ENCODE results near the gene CR1. TPM values are rescaled to one million over a fixed set of nuclear protein-coding genes. Genes with fewer than 3 reads are reported as not detected.
"Not testable (repeated sequence)": the region's sequence is repeated elsewhere in the genome, so short reads cannot be mapped to it uniquely, and the experiment has no call there.

The CR1 gene
- total and polyA plus RNA-seq, 9 of the 15 experiments (the other 6 are each of a cell fraction or from before 2014, with no cell fraction given) = 0.07 to 0.47 (median 0.18) TPM

DNA sequence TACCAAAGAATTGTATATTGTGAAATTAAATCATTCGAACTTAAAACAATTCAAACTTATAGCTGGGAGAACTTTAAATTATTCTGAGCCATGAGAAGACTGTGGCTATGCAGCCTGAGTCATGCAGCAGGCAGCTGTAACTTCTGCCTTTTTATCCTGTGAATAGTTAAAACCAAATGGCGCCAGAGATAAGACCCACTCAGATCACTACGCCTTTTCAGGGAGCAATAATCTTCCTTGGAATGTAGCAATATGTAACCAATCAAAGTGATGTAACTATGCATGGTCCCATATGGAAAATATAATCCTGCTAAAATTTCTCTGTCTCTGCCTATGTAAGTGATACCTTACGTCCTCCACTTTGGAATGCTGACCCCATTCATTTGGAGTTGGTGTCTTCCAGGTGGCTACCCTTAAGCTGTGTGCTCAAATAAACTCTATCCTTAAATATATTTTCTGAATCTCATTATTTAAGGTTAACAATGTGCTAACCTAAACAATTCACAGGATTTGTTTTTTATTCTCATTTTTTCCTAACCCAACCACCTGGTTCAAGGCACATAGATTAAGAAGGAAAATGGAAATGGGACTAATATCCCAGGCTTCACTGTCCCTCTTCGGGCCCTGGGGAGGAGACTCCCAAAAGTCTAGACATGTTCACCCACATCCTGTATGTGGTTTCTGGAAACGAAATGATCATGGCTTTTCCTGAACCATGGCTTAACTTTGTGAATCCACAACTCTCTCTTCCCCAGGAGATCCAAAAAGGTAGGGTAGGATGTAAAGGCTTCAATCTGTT is 184.8 kb downstream of the CR1 start (continued):
- TF ChIP-seq DMBX1 (CRISPR knock-in tag; IDR thresholded peaks at IDR 0.05; ENCODE audit: borderline replicate concordance) (peak; percentile 66), YY1 (IDR thresholded peaks at IDR 0.05; ENCODE audit: borderline replicate concordance in 1 of 3, control insufficient read depth in 1 of 3, extremely low read depth in 1 of 3, insufficient read depth in 3 of 3, insufficient read length in 1 of 3, insufficient replicate concordance in 2 of 3, low read depth in 1 of 3, low read length in 2 of 3) (peak in 1 of 3 experiments; percentile 48), JUND (IDR thresholded peaks at IDR 0.05; ENCODE audit: borderline replicate concordance, low read depth, low read length) (peak; percentile 92), JUND (tag; IDR thresholded peaks at IDR 0.05; ENCODE audit: borderline replicate concordance, low read depth, low read length) (peak; percentile 84; the same call in 2 of the 3 replicates), DPF2 (IDR thresholded peaks at IDR 0.05) (peak; percentile 96), ARID1B (IDR thresholded peaks at IDR 0.05) (peak; percentile 96), TBL1XR1 (IDR thresholded peaks at IDR 0.05; ENCODE audit: low read length in 2 of 2) (peak in 1 of 2 experiments; percentile 85; a peak in 2 of 4 replicates), HDAC1 (IDR thresholded peaks at IDR 0.05) (peak in 1 of 2 experiments; percentile 52; a peak in 2 of 4 replicates), MYC (IDR thresholded peaks at IDR 0.05; ENCODE audit: low read depth, low read length) (peak; percentile 57; the same call in 1 of the 2 replicates), TEAD4 (IDR thresholded peaks at IDR 0.05; ENCODE audit: low read length) (peak; percentile 96), ZNF175 (CRISPR knock-in tag; IDR thresholded peaks at IDR 0.05; ENCODE audit: low read depth) (peak; percentile 78; the same call in 1 of the 2 replicates), NFE2 (IDR thresholded peaks at IDR 0.05; ENCODE audit: low read depth) (peak; percentile 87), FOXM1 (IDR thresholded peaks at IDR 0.05; ENCODE audit: low read depth) (peak; percentile 77), CBX3 (IDR thresholded peaks at IDR 0.05; ENCODE audit: borderline replicate concordance in 1 of 2, low read length in 2 of 2) (peak in 1 of 2 experiments; percentile 62; a peak in 1 of 3 replicates), CXXC5 (CRISPR knock-in tag; IDR thresholded peaks at IDR 0.05) (peak; percentile 86)
- TF ChIP-seq, protein P1, sequence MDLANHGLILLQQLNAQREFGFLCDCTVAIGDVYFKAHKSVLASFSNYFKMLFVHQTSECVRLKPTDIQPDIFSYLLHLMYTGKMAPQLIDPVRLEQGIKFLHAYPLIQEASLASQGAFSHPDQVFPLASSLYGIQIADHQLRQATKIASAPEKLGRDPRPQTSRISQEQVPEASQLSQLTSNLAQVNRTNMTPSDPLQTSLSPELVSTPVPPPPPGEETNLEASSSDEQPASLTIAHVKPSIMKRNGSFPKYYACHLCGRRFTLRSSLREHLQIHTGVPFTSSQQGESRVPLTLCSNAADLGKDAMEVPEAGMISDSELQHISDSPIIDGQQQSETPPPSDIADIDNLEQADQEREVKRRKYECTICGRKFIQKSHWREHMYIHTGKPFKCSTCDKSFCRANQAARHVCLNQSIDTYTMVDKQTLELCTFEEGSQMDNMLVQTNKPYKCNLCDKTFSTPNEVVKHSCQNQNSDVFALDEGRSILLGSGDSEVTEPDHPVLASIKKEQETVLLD (IDR thresholded peaks at IDR 0.05) = peak; percentile 55; the same call in 1 of the 2 replicates
- TF ChIP-seq, protein P2, sequence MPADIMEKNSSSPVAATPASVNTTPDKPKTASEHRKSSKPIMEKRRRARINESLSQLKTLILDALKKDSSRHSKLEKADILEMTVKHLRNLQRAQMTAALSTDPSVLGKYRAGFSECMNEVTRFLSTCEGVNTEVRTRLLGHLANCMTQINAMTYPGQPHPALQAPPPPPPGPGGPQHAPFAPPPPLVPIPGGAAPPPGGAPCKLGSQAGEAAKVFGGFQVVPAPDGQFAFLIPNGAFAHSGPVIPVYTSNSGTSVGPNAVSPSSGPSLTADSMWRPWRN (IDR thresholded peaks at IDR 0.05; ENCODE audit: low read depth) = 0 out of 2 replicates have a peak, but pooled peaks have one; percentile 24
- not testable (repeated sequence) for TF ChIP-seq MYC (CRISPR knock-in tag; IDR thresholded peaks at IDR 0.05; ENCODE audit: borderline replicate concordance, low read depth); TEAD4 (CRISPR knock-in tag; IDR thresholded peaks at IDR 0.05; ENCODE audit: borderline replicate concordance); FOXM1 (CRISPR knock-in tag; IDR thresholded peaks at IDR 0.05; ENCODE audit: low read depth)
- TF ChIP-seq, protein P3, sequence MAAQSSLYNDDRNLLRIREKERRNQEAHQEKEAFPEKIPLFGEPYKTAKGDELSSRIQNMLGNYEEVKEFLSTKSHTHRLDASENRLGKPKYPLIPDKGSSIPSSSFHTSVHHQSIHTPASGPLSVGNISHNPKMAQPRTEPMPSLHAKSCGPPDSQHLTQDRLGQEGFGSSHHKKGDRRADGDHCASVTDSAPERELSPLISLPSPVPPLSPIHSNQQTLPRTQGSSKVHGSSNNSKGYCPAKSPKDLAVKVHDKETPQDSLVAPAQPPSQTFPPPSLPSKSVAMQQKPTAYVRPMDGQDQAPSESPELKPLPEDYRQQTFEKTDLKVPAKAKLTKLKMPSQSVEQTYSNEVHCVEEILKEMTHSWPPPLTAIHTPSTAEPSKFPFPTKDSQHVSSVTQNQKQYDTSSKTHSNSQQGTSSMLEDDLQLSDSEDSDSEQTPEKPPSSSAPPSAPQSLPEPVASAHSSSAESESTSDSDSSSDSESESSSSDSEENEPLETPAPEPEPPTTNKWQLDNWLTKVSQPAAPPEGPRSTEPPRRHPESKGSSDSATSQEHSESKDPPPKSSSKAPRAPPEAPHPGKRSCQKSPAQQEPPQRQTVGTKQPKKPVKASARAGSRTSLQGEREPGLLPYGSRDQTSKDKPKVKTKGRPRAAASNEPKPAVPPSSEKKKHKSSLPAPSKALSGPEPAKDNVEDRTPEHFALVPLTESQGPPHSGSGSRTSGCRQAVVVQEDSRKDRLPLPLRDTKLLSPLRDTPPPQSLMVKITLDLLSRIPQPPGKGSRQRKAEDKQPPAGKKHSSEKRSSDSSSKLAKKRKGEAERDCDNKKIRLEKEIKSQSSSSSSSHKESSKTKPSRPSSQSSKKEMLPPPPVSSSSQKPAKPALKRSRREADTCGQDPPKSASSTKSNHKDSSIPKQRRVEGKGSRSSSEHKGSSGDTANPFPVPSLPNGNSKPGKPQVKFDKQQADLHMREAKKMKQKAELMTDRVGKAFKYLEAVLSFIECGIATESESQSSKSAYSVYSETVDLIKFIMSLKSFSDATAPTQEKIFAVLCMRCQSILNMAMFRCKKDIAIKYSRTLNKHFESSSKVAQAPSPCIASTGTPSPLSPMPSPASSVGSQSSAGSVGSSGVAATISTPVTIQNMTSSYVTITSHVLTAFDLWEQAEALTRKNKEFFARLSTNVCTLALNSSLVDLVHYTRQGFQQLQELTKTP (IDR thresholded peaks at IDR 0.05; ENCODE audit: low read depth in 1 of 2, partially characterized antibody in 2 of 2) = peak in 1 of 2 experiments; percentile 29
